ENCODE data around the gene KCNT1.
"Not testable (repeated sequence)": the region's sequence is repeated elsewhere in the genome, so short reads cannot be mapped to it uniquely, and the experiment has no call there.

The KCNT1 gene

DNA sequence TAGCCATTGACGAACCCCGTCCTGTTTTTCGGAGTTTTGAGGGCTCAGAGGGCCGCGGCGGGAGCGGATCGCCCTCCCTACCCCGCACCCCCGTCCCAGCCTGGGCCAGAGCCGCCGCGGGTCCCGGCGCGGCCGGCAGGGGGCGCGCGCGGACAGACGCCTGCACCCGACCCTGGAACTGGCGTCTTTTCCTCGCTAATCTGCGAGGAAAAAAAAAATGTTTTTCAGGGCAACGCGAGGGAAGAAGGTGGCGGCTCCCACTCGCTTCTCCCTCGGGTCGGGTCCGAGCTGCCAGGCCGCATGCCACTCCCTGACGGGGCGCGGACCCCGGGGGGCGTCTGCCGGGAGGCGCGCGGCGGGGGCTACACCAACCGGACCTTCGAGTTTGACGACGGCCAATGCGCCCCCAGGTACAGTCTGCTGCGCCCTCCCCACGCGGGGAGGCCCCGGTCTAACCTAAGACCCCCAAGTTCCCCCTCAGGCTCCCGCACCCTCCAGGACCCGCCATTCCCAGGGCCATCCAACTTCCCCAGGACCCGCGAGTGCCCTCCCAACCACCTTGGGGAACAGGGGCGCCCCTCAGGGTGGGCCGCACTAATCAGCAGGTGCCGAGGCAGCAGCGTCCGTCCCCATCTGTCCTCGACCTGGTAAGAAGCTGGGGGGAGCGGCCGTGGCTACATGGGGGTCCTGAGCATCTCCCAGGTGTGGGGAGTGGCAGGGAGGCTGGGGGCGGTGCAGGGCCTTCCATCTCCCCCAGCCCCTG lies at the start of gene KCNT1:
KCNT1 (plus strand) TSS at position 227 of the 763 bp plus-strand sequence; CDS start at position 301, 74 bp downstream.
- in situ Hi-C loops (cut with MboI; ENCODE audit: low sequenced_read_pairs): no loop called here

- in situ Hi-C loops (cut with MboI; ENCODE audit: low sequenced_read_pairs): no loop called here
These were observed 46.7 kb upstream of the KCNT1 start for GRCh38 chr9:135655317-135655716.

GRCh38 chr9:135657416-135657815 lies 44.6 kb upstream of the KCNT1 start:
- in situ Hi-C loops (cut with MboI; ENCODE audit: low sequenced_read_pairs): no loop called here

DNA sequence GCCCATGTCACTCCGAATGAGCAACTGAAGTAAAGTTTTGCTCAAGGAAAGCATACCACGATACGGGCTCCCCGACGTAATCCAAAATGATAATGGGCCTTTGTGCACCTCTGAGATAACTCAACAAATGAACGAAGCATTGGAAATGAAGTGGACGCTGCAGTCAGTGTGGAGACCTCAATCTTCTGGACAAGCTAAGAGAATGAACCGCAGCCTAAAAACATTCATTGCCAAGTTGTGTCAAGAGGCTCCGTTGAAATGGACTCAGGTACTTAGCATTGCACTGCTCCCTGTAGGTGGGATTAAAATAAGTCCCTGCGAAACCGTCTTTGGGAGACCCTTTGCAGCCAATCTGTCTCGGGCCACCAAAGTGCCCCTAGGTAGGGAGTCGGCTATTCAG lies 42.7 kb upstream of the KCNT1 start:
- in situ Hi-C loops (cut with MboI; ENCODE audit: low sequenced_read_pairs): no loop called here

- in situ Hi-C loops (cut with MboI; ENCODE audit: low sequenced_read_pairs): no loop called here
These were observed 41.6 kb upstream of the KCNT1 start for GRCh38 chr9:135660407-135660806.

- in situ Hi-C loops (cut with MboI; ENCODE audit: low sequenced_read_pairs): no loop called here
These were observed 40.0 kb upstream of the KCNT1 start for GRCh38 chr9:135661816-135662560.

GRCh38 chr9:135662758-135663450 lies 39.1 kb upstream of the KCNT1 start, which contains the start of gene LCN9:
LCN9 (plus strand) TSS chr9:135663309; CDS start chr9:135663322, 13 bp downstream.
- in situ Hi-C loops (cut with MboI; ENCODE audit: low sequenced_read_pairs): no loop called here

- in situ Hi-C loops (cut with MboI; ENCODE audit: low sequenced_read_pairs): no loop called here
These were observed 38.6 kb upstream of the KCNT1 start for GRCh38 chr9:135663451-135663770.

- in situ Hi-C loops (cut with MboI; ENCODE audit: low sequenced_read_pairs): no loop called here
These were observed 38.1 kb upstream of the KCNT1 start for GRCh38 chr9:135663857-135664256.

DNA sequence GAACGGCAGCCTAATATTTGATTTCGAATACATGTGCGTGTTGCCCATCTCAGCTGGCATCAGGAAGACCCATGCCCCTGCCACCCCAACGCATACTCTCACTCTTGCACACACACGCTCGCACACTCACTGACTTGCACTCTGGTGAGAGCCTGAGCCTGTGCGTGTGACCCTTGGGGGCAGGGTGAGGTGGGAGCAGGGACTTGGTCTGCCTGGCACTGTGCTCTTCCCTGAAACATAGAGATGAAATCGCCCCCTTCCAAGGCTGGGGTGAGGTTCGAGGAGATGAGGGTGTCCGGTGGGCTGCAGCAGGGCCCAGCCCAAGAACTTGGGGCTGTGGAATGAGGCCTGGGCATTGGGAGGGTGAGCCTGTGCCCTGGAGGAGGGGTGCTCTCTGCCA lies 37.7 kb upstream of the KCNT1 start:
- in situ Hi-C loops (cut with MboI; ENCODE audit: low sequenced_read_pairs): no loop called here

GRCh38 chr9:135664801-135665794 lies 36.9 kb upstream of the KCNT1 start:
- in situ Hi-C loops (cut with MboI; ENCODE audit: low sequenced_read_pairs): no loop called here

DNA sequence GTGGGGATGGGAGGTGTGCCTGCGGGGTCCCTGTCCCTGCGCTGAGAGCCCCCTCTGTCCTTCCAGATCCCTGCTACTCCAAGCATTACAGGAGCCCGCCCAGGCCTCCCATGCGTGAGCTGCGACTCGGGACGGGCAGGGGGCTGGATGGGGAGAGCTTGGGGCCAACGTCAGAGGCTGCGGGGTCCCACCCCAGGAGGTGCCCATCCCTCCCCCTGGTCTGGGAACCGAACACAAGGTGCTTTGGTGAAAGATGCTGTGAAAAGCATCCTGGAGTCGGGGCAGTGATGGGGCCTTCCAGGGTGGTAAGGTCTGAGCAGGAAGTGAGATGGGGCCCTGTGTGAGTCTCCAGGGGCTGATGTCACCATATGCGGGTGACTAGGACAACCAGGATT lies 36.2 kb upstream of the KCNT1 start:
- in situ Hi-C loops (cut with MboI; ENCODE audit: low sequenced_read_pairs): no loop called here

DNA sequence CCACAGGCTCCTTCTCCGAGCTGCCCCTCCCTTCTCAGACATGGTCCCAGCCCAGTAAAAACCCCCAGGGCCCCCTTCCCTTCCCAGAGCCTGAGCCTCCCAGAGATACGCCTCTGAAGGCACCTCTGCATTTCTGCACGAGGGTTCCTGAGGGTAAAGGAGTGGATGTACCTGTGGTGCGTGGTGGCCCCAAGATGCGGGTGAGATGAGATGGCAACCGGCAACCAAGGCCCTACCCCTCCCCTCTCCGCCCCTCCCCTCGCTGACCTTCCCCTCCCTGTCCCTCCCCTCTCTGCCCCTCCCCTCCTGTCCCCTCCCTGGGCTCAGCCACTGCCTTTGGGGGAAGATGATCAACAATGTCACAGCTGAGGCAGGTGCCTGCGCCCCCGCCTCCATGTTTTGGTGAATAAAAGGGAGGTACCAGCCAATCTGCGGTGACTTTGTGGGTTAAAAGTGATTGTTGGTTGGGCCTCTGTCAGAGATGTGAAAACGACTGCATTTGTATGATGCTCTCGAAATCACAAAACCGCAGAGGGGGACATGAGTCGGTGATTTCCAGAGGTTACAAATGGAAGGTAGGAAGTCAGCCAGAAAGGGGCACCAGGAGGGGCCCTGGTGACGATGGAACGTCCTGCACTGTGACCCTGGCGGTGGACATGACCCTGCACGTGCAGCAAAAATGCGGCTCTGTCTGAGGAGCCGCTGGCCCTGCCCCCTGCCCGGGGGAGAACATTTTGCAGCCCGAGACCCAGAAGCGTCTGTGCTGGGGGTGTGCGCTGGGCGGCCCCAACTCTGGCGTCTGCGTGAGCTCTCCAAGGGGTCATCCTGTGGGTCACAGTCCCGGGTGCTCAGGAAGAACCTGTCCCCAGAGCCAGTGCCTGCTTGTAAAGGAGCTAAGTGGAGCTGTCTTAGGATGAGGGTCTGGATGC lies 35.2 kb upstream of the KCNT1 start:
- in situ Hi-C loops (cut with MboI; ENCODE audit: low sequenced_read_pairs): no loop called here

DNA sequence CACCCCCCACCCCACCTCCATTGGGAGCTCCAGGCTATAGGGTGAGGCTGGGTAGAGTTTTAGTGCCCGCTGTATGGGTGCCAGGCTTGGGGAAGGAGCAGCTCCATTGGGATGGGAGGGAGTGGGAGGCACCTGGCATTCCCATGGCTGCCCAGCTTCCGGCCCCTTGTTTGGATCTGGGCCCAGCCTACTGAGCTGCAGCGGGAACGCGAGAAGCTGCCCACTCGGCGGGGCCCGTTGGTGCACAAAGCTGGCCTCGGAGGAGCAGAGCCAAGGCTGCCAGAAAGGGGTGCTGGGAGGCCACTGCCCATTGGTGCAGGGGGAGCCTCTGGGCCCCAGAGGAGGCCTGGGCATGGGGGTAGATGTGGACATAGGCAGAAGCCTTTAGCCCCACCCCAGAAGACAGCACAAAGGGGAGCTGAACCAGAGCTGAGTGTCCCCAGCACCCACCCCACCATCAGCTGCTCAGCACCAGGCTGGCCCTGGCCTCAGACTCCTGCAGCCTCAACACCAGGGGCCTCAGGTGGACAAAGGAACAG lies 34.5 kb upstream of the KCNT1 start:
- in situ Hi-C loops (cut with MboI; ENCODE audit: low sequenced_read_pairs): no loop called here

GRCh38 chr9:135669018-135669417 lies 33.0 kb upstream of the KCNT1 start:
- in situ Hi-C loops (cut with MboI; ENCODE audit: low sequenced_read_pairs): not testable (repeated sequence)

GRCh38 chr9:135669616-135670285 lies 32.2 kb upstream of the KCNT1 start:
- in situ Hi-C loops (cut with MboI; ENCODE audit: low sequenced_read_pairs): no loop called here

GRCh38 chr9:135670721-135671590 lies 31.0 kb upstream of the KCNT1 start:
- in situ Hi-C loops (cut with MboI; ENCODE audit: low sequenced_read_pairs): no loop called here

DNA sequence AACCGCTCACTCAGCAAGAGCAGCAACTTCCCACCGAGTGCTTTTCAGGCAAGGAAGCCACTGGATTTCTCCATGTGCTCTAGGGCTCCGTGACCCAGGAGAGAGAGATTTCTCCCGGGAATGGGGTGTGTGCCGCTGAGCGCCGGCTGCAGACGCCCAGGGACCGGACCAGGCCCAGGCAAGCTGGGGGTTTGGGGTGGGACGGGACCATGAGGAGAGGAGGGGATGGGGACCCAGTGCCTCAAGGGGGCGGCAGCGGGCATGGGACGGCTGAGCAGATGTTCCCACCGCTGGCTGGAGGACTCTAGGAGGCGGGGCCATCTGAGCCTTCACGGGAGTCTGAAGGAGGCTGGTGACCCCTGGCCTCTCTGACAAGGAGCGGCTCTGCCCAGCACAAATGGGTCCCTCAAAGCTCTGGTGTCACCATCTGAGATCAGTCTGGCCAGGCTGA lies 30.4 kb upstream of the KCNT1 start:
- in situ Hi-C loops (cut with MboI; ENCODE audit: low sequenced_read_pairs): no loop called here
